ENCODE measurements around the gene BTC. TPM values are rescaled to one million over a fixed set of nuclear protein-coding genes. Genes with fewer than 3 reads are reported as not detected.

BTC gene, protein sequence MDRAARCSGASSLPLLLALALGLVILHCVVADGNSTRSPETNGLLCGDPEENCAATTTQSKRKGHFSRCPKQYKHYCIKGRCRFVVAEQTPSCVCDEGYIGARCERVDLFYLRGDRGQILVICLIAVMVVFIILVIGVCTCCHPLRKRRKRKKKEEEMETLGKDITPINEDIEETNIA
- total RNA-seq (ENCODE audit: low replicate concordance) = under 0.01 TPM in 2 replicates

DNA sequence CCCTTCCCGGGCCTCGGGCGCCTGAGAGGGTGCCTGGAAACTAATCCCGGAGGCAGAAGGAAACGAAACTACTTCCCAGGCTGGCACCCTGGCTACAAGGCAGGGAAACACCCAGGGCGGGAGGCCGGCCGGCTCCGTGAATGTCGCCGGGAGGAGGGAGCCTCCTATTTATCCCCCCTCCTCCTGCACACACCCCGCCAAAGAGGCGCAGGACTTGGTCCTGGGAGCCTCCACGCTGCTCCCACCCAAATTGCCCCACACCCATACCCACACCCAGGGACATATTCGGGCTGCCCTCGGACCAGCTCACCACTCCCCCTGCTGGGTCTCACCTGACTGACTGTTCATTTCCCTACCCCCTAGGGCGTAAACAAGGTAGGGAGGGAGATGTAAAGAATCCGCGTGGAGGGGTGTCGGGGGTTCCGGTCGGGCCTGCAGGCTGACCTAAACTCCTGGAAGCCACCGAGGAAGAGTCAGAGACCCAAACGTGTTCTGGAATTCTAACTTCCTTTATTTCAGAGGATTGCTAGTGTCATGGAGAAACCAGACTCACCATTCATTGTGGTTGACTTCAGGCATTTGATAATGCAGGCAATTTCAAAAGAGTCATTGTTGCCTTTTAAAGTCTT, at the start of gene BTC:
BTC (minus strand) TSS at position 142 of the 629 bp plus-strand sequence. CDS start 198 bp downstream, outside the sequence.

Other genes starting within 250 kb of the BTC start
- gene PARM1, start 138.6 kb upstream of the BTC start, total RNA-seq (ENCODE audit: low replicate concordance) = 0.70 and 1.2 TPM in 2 replicates

All from smooth muscle cell of the coronary artery (primary cell).